ENCODE measurements around the gene ACTL8.

The ACTL8 gene

GRCh38 chr1:17775796-17776195 lies 20.7 kb downstream of the ACTL8 start:
- TF ChIP-seq, protein P1, sequence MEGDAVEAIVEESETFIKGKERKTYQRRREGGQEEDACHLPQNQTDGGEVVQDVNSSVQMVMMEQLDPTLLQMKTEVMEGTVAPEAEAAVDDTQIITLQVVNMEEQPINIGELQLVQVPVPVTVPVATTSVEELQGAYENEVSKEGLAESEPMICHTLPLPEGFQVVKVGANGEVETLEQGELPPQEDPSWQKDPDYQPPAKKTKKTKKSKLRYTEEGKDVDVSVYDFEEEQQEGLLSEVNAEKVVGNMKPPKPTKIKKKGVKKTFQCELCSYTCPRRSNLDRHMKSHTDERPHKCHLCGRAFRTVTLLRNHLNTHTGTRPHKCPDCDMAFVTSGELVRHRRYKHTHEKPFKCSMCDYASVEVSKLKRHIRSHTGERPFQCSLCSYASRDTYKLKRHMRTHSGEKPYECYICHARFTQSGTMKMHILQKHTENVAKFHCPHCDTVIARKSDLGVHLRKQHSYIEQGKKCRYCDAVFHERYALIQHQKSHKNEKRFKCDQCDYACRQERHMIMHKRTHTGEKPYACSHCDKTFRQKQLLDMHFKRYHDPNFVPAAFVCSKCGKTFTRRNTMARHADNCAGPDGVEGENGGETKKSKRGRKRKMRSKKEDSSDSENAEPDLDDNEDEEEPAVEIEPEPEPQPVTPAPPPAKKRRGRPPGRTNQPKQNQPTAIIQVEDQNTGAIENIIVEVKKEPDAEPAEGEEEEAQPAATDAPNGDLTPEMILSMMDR (IDR thresholded peaks at IDR 0.05; ENCODE audit: extremely low read depth, missing control alignments): no peak

GRCh38 chr1:17776426-17776825 lies 21.3 kb downstream of the ACTL8 start:
- TF ChIP-seq, protein P1 (IDR thresholded peaks at IDR 0.05; ENCODE audit: extremely low read depth, missing control alignments): no peak

More at GRCh38 chr1:17775796-17776195, 20.7 kb downstream of the ACTL8 start:
- no peak for DNase-seq (ENCODE audit: low spot score)

DNA sequence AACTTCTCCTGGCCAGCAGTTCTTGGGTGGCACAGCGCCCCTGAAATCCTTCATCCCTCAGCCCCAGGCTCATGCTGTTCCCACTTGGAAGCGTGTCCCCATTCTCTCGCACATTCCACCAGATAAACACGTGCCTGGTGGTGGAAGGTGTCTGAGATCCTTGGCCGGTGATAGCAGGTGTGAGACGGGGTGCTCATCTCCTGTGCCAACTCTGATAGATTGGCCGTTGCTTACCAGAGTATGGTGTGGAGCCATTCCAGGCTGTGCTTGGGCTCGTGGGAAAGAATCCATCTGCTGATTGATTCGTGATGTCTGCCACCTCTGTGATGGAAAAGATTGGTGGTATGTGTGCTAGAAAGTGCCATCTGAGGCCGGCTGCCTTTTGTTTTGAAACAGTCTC lies 22.2 kb downstream of the ACTL8 start:
- TF ChIP-seq, protein P1 (IDR thresholded peaks at IDR 0.05; ENCODE audit: extremely low read depth, missing control alignments): no peak
- DNase-seq (ENCODE audit: low spot score): no peak

More at GRCh38 chr1:17776426-17776825, 21.3 kb downstream of the ACTL8 start:
- no peak for DNase-seq (ENCODE audit: low spot score)

DNA sequence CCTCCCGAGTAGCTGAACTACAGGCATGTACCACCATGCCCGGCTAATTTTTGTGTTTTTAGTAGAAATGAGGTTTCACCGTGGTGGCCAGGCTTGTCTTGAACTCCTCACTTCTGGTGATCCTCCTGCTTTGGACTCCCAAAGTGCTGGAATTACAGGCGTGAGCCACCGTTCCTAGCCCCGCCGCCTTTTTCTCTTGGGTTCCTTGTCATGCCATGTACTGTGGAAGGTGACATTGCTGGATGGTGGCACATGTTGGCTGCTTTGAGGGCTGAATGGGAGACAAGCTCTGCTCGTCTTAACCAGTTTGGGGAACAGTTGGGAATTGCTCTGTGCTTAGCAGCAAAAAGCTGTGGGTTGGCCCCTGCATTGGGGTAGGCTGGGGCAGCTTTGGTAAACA lies 22.7 kb downstream of the ACTL8 start:
- no peak for DNase-seq (ENCODE audit: low spot score)
- TF ChIP-seq, protein P1 (IDR thresholded peaks at IDR 0.05; ENCODE audit: extremely low read depth, missing control alignments): no peak

DNA sequence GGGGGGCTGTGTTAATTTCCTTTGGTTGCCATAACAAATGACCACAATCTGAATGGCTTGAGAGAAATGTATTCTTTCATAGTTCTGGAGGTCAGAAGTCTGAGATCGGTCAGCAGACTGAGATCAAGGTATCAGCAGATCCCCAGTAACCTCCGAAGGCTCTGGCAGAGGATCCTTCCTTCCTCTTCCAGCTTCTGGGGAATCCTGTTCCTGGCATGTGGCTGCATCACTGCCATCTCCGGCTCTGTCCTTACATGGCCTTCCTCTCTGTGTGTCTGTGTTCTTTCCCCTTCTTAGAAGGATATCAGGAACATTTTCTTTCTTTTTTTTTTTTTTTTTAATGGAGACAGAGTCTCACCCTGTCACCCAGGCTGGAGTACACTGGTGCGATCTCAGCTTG lies 25.8 kb downstream of the ACTL8 start:
- DNase-seq (ENCODE audit: low spot score): no peak
- TF ChIP-seq, protein P1 (IDR thresholded peaks at IDR 0.05; ENCODE audit: extremely low read depth, missing control alignments): no peak

DNA sequence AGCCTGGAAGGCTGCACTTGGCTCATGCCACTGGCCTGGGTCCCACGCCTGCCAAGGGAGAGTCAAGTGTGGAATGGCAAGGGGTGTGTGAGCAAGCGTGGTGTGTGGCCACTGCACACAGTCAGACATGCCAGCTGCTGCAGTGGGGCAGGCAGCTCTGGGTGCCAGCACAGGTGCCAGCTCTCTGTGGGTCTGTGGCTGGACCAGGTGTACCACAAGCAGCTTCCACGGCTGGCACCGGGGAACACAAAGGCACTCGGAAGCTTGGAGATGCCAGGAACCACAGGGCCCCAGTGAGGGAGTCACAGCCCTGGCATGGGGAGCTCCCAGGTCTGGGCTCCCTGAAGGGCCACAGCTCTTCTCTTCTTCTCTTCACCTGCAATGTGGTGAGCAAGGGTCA lies 34.8 kb downstream of the ACTL8 start:
- no peak for DNase-seq (ENCODE audit: low spot score)
- TF ChIP-seq, protein P1 (IDR thresholded peaks at IDR 0.05; ENCODE audit: extremely low read depth, missing control alignments): no peak

- no peak for DNase-seq (ENCODE audit: low spot score)
- TF ChIP-seq, protein P1 (IDR thresholded peaks at IDR 0.05; ENCODE audit: extremely low read depth, missing control alignments): no peak
Measured at GRCh38 chr1:17790383-17791054, 35.4 kb downstream of the ACTL8 start.

Measured in GM20000 (cell line).